SK-N-SH treated with all-trans-retinoic acid at 6 μM for 48 hours (cell line): Measurements from ENCODE around the gene NRXN3.

ENCODE experiments used
- BACH2 ChIP-seq: fragments of 250-450 bp; sonication (Bioruptor Pico); IDR thresholded peaks from 2 replicates; pipeline ENCODE4 v1.9.0; 2021; ENCODE audit warnings: mild to moderate bottlenecking, borderline replicate concordance
- ESRRG ChIP-seq: fragments of 250-450 bp; sonication (Bioruptor Pico); IDR thresholded peaks from 2 replicates; pipeline ENCODE4 v1.6.1; 2021; ENCODE audit warnings: mild to moderate bottlenecking
- RARB ChIP-seq: fragments of 250-450 bp; sonication (Bioruptor Pico); IDR thresholded peaks from 2 replicates; pipeline ENCODE4 v1.8.0; 2021; ENCODE audit warnings: mild to moderate bottlenecking, moderate library complexity
- TOX ChIP-seq: fragments of 250-450 bp; sonication (Bioruptor Pico); IDR thresholded peaks from 2 replicates; pipeline ENCODE4 v1.8.0; 2021; ENCODE audit warnings: mild to moderate bottlenecking, moderate library complexity, borderline replicate concordance
- ZC3H10 ChIP-seq: fragments of 250-450 bp; sonication (Bioruptor Pico); IDR thresholded peaks from 2 replicates; pipeline ENCODE4 v1.5.1; 2021; ENCODE audit warnings: mild to moderate bottlenecking, moderate library complexity
- ZFP30 ChIP-seq: fragments of 450-650 bp; formaldehyde crosslinking; IDR thresholded peaks from 2 replicates; pipeline ENCODE4 v1.5.0; 2022; ENCODE audit warnings: mild to moderate bottlenecking, moderate library complexity
- ZNF565 ChIP-seq: fragments of 450-650 bp; formaldehyde crosslinking; conservative IDR thresholded peaks from 2 replicates; pipeline ENCODE4 v1.5.0; 2020; ENCODE audit warnings: low read depth, mild to moderate bottlenecking, moderate library complexity
- ZNF8 ChIP-seq: fragments of 450-650 bp; formaldehyde crosslinking; IDR thresholded peaks from 2 replicates; pipeline ENCODE4 v1.5.0; 2020; ENCODE audit warnings: mild to moderate bottlenecking, moderate library complexity
- TF ChIP-seq, protein P1 (sequence below): fragments of 250-450 bp; sonication (Bioruptor Pico); IDR thresholded peaks from 2 replicates; pipeline ENCODE4 v1.8.0; 2021; ENCODE audit warnings: low read depth, mild to moderate bottlenecking, moderate library complexity, borderline replicate concordance
- TF ChIP-seq, protein P2 (sequence below): fragments of 250-450 bp; sonication (Bioruptor Pico); IDR thresholded peaks from 2 replicates; pipeline ENCODE4 v1.8.0; 2020; ENCODE audit warnings: mild to moderate bottlenecking, moderate library complexity, borderline replicate concordance

- TF ChIP-seq TOX (CRISPR knock-in tag) = no peak
- no peak for TF ChIP-seq ZFP30 (CRISPR knock-in tag)
- TF ChIP-seq, protein P1, sequence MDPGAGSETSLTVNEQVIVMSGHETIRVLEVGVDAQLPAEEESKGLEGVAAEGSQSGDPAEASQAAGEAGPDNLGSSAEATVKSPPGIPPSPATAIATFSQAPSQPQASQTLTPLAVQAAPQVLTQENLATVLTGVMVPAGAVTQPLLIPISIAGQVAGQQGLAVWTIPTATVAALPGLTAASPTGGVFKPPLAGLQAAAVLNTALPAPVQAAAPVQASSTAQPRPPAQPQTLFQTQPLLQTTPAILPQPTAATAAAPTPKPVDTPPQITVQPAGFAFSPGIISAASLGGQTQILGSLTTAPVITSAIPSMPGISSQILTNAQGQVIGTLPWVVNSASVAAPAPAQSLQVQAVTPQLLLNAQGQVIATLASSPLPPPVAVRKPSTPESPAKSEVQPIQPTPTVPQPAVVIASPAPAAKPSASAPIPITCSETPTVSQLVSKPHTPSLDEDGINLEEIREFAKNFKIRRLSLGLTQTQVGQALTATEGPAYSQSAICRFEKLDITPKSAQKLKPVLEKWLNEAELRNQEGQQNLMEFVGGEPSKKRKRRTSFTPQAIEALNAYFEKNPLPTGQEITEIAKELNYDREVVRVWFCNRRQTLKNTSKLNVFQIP (CRISPR knock-in tag) = no peak
- no peak for TF ChIP-seq ZNF8 (CRISPR knock-in tag)
- TF ChIP-seq ZNF565 = no peak
- TF ChIP-seq ZC3H10 = no peak
- no peak for TF ChIP-seq BACH2 (CRISPR knock-in tag)
- TF ChIP-seq ESRRG = no peak
- TF ChIP-seq RARB (CRISPR knock-in tag) = no peak
- TF ChIP-seq, protein P2, sequence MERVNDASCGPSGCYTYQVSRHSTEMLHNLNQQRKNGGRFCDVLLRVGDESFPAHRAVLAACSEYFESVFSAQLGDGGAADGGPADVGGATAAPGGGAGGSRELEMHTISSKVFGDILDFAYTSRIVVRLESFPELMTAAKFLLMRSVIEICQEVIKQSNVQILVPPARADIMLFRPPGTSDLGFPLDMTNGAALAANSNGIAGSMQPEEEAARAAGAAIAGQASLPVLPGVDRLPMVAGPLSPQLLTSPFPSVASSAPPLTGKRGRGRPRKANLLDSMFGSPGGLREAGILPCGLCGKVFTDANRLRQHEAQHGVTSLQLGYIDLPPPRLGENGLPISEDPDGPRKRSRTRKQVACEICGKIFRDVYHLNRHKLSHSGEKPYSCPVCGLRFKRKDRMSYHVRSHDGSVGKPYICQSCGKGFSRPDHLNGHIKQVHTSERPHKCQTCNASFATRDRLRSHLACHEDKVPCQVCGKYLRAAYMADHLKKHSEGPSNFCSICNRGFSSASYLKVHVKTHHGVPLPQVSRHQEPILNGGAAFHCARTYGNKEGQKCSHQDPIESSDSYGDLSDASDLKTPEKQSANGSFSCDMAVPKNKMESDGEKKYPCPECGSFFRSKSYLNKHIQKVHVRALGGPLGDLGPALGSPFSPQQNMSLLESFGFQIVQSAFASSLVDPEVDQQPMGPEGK = no peak
Measured at GRCh38 chr14:78805570-78805969, 635.4 kb downstream of the NRXN3 start.
